H1 (cell line): ENCODE data around the gene LPP. TPM values are rescaled to one million over a fixed set of nuclear protein-coding genes. Genes with fewer than 3 reads are reported as not detected.

Experiments
- KDM4A ChIP-seq: IDR thresholded peaks from one replicate; pipeline ENCODE4 v1.7.1; 2012; ENCODE audit warnings: low read depth, mild to moderate bottlenecking, moderate library complexity, low read length, inconsistent platforms; ENCODE audit not compliant: severe bottlenecking
- SUZ12 ChIP-seq: fragments of 200-600 bp; sonication (generic); IDR thresholded peaks from 2 replicates; pipeline ENCODE4 v1.6.1; 2012; ENCODE audit warnings: mild to moderate bottlenecking, inconsistent platforms, low read length, moderate library complexity, mixed read lengths
- polyA plus RNA-seq, 7 experiments: library from polyadenylated mRNA; depleted of rRNA in 3 of 7; stranded (reverse) in 5 of 7; unstranded in 2 of 7; fragments of >200 nt in 5 of 7; fragments of 200-250 nt in 2 of 7; gene quantifications; 1 replicate in 5 of 7; 2 replicates in 1 of 7; 4 replicates in 1 of 7; pipeline versions ENCODE4 v1.2.1 to v1.2.3, GENCODE V29; 2011 to 2013; ENCODE audit warnings: missing spikeins in 2 of 7, mixed read lengths in 2 of 7
- total RNA-seq: library from RNA; stranded (reverse); fragmentation: NEBNext Ultra II Directional; extraction: Animal tissue kit (Norgen Biotek cat#: 25700); gene quantifications from 2 replicates; pipeline ENCODE4 v1.2.1, GENCODE V29; 2021

LPP gene
- total and polyA plus RNA-seq, 2 of the 8 experiments (the other 6 are each of a cell fraction or from before 2014, with no cell fraction given): 10.0 to 53.3 TPM

- TF ChIP-seq SUZ12 (no peak), KDM4A (no peak)
Observed at GRCh38 chr3:188553569-188553968, 399.6 kb downstream of the LPP start (continued).
